ENCODE measurements around the gene LGR4.

Gene LGR4

GRCh38 chr11:27506200-27507182 is 33.9 kb upstream of the LGR4 start, which contains the start of gene LIN7C (continued):
- no peak for TF ChIP-seq ZNF571 (tag by site-specific recombination; IDR thresholded peaks at IDR 0.05)
- TF ChIP-seq ZNF223 (tag by site-specific recombination; IDR thresholded peaks at IDR 0.05), result no peak
- TF ChIP-seq ZNF670 (tag by site-specific recombination; IDR thresholded peaks at IDR 0.05; ENCODE audit: low read depth), result no peak
- no peak for TF ChIP-seq HOXC10 (CRISPR knock-in tag; IDR thresholded peaks at IDR 0.05)
- TF ChIP-seq KLF8 (tag by site-specific recombination; IDR thresholded peaks at IDR 0.05), result peak; percentile 32; the same call in 1 of the 2 replicates
- no peak for TF ChIP-seq ZNF362 (tag by site-specific recombination; IDR thresholded peaks at IDR 0.05)
- no peak for TF ChIP-seq ZEB2 (tag by site-specific recombination; IDR thresholded peaks at IDR 0.05)
- no peak for TF ChIP-seq ZNF426 (tag by site-specific recombination; IDR thresholded peaks at IDR 0.05)
- TF ChIP-seq MZF1 (tag by site-specific recombination; IDR thresholded peaks at IDR 0.05; ENCODE audit: borderline replicate concordance), result no peak
- TF ChIP-seq ZNF629 (tag by site-specific recombination; IDR thresholded peaks at IDR 0.05), result peak; percentile 86
- no peak for TF ChIP-seq SCRT1 (tag by site-specific recombination; IDR thresholded peaks at IDR 0.05; ENCODE audit: borderline replicate concordance)
- TF ChIP-seq ZNF626 (tag by site-specific recombination; IDR thresholded peaks at IDR 0.05), result no peak
- TF ChIP-seq ZNF2 (tag by site-specific recombination; IDR thresholded peaks at IDR 0.05), result peak; percentile 66; the same call in 1 of the 2 replicates
- TF ChIP-seq ZNF248 (tag by site-specific recombination; IDR thresholded peaks at IDR 0.05), result no peak
- peak; percentile 27; the same call in 1 of the 2 replicates for TF ChIP-seq ZFP37 (tag by site-specific recombination; IDR thresholded peaks at IDR 0.05)
- no peak for TF ChIP-seq ZNF560 (tag by site-specific recombination; IDR thresholded peaks at IDR 0.05; ENCODE audit: borderline replicate concordance)
- TF ChIP-seq ZNF350 (tag by site-specific recombination; IDR thresholded peaks at IDR 0.05), result no peak
- TF ChIP-seq ZSCAN16 (tag by site-specific recombination; IDR thresholded peaks at IDR 0.05), result no peak
- no peak for TF ChIP-seq KLF7 (tag by site-specific recombination; IDR thresholded peaks at IDR 0.05; ENCODE audit: borderline replicate concordance)
- TF ChIP-seq SALL2 (tag by site-specific recombination; IDR thresholded peaks at IDR 0.05; ENCODE audit: borderline replicate concordance), result no peak
- no peak for TF ChIP-seq AEBP2 (tag by site-specific recombination; IDR thresholded peaks at IDR 0.05; ENCODE audit: borderline replicate concordance)
- no peak for TF ChIP-seq ZNF302 (tag by site-specific recombination; IDR thresholded peaks at IDR 0.05; ENCODE audit: low read depth)
- TF ChIP-seq ZNF146 (tag by site-specific recombination; IDR thresholded peaks at IDR 0.05), result no peak
- peak; percentile 77 for TF ChIP-seq ZFHX2 (tag by site-specific recombination; conservative IDR thresholded peaks at IDR 0.05)
- TF ChIP-seq ZNF580 (tag by site-specific recombination; IDR thresholded peaks at IDR 0.05), result peak; percentile 67; the same call in 1 of the 2 replicates
- TF ChIP-seq ZNF114 (tag by site-specific recombination; IDR thresholded peaks at IDR 0.05), result no peak
- no peak for TF ChIP-seq ZNF791 (tag by site-specific recombination; IDR thresholded peaks at IDR 0.05)
- no peak for TF ChIP-seq ELK4 (IDR thresholded peaks at IDR 0.05; ENCODE audit: borderline replicate concordance, low read depth, low read length)
- TF ChIP-seq ZNF677 (tag by site-specific recombination; IDR thresholded peaks at IDR 0.05), result no peak
- TF ChIP-seq ZNF529 (tag by site-specific recombination; IDR thresholded peaks at IDR 0.05; ENCODE audit: insufficient replicate concordance), result no peak
- no peak for TF ChIP-seq ZNF121 (tag by site-specific recombination; IDR thresholded peaks at IDR 0.05)
- no peak for TF ChIP-seq ZNF132 (tag by site-specific recombination; IDR thresholded peaks at IDR 0.05; ENCODE audit: borderline replicate concordance)
- TF ChIP-seq ZNF585B (tag by site-specific recombination; IDR thresholded peaks at IDR 0.05), result no peak
- no peak for TF ChIP-seq ZNF24 (tag by site-specific recombination; IDR thresholded peaks at IDR 0.05)
- no peak for TF ChIP-seq ZNF530 (tag by site-specific recombination; IDR thresholded peaks at IDR 0.05; ENCODE audit: low read depth)
- TF ChIP-seq ZNF549 (tag by site-specific recombination; IDR thresholded peaks at IDR 0.05), result no peak
- no peak for TF ChIP-seq WT1 (tag by site-specific recombination; IDR thresholded peaks at IDR 0.05)
- TF ChIP-seq ZNF624 (tag by site-specific recombination; IDR thresholded peaks at IDR 0.05), result no peak
